HG03439 (cell line): ENCODE data around the gene GPRIN3.
A peak's percentile ranks its signal among the peaks of the same experiment; 100 is the strongest.
"Not testable (repeated sequence)": the region's sequence is repeated elsewhere in the genome, so short reads cannot be mapped to it uniquely, and the experiment has no call there.

Experiments used
- ATAC-seq: cut with Tn5 transposase; IDR thresholded peaks from one replicate; pipeline ENCODE4 v1.9.1; 2021; ENCODE audit warnings: mild to moderate bottlenecking, moderate library complexity; ENCODE audit not compliant: unreplicated experiment

The GPRIN3 gene

GRCh38 chr4:89263265-89263664 lies 44.3 kb downstream of the GPRIN3 start:
- ATAC-seq = no peak

GRCh38 chr4:89259301-89260028 lies 48.1 kb downstream of the GPRIN3 start:
- ATAC-seq = no peak

GRCh38 chr4:89258506-89258905 lies 49.1 kb downstream of the GPRIN3 start:
- ATAC-seq = no peak

GRCh38 chr4:89257376-89257775 lies 50.2 kb downstream of the GPRIN3 start:
- ATAC-seq = no peak

- no peak for ATAC-seq
Measured at GRCh38 chr4:89256203-89256800, 51.3 kb downstream of the GPRIN3 start.

- ATAC-seq = peak; percentile 81
Measured at GRCh38 chr4:89254847-89255246, 52.8 kb downstream of the GPRIN3 start.

- ATAC-seq = not testable (repeated sequence)
Measured at GRCh38 chr4:89254347-89254746, 53.3 kb downstream of the GPRIN3 start.

GRCh38 chr4:89253935-89254334 lies 53.7 kb downstream of the GPRIN3 start:
- ATAC-seq = no peak

GRCh38 chr4:89253311-89253710 lies 54.3 kb downstream of the GPRIN3 start:
- no peak for ATAC-seq

- ATAC-seq = no peak
Measured at GRCh38 chr4:89251396-89251795, 56.2 kb downstream of the GPRIN3 start.

GRCh38 chr4:89249716-89250361 lies 57.8 kb downstream of the GPRIN3 start:
- ATAC-seq = no peak

GRCh38 chr4:89249313-89249712 lies 58.3 kb downstream of the GPRIN3 start:
- no peak for ATAC-seq

- ATAC-seq = no peak
Measured at GRCh38 chr4:89248879-89249281, 58.7 kb downstream of the GPRIN3 start.

GRCh38 chr4:89247951-89248350 lies 59.6 kb downstream of the GPRIN3 start:
- ATAC-seq = no peak

GRCh38 chr4:89245459-89245858 lies 62.1 kb downstream of the GPRIN3 start:
- ATAC-seq = no peak

GRCh38 chr4:89243733-89244252 lies 63.8 kb downstream of the GPRIN3 start:
- ATAC-seq = no peak

GRCh38 chr4:89242864-89243732 lies 64.5 kb downstream of the GPRIN3 start:
- ATAC-seq = no peak

- no peak for ATAC-seq
Measured at GRCh38 chr4:89242216-89242615, 65.4 kb downstream of the GPRIN3 start.

GRCh38 chr4:89230271-89230670 lies 77.3 kb downstream of the GPRIN3 start:
- ATAC-seq = no peak

- peak; percentile 82 for ATAC-seq
Measured at GRCh38 chr4:89226665-89227574, 80.7 kb downstream of the GPRIN3 start.
